Measurements from ENCODE around the gene SLC16A3.

Gene SLC16A3

DNA sequence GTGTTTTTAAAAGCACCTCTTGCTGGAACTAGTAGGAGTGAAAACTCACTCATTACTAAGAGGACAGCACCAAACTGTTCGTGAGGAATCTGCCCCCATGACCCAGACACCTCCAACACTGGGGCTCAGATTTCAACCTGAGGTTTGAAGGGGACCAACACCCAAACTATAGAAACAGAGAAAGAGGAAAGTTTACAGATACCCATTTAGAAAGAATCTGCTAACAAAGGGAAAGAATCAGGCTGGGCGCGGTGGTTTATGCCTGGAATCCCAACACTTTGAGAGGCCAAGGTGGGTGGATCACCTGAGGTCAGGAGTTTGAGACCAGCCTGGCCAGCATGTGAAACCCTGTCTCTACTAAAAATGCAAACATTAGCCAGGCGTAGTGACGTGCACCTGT is 48.1 kb downstream of the SLC16A3 start:
- no peak overlapping the region for H3K4me3 ChIP-seq (ENCODE audit: low read length)
- no peak for TF ChIP-seq ZNF274 (IDR thresholded peaks at IDR 0.05; ENCODE audit: low read depth, low read length)

DNA sequence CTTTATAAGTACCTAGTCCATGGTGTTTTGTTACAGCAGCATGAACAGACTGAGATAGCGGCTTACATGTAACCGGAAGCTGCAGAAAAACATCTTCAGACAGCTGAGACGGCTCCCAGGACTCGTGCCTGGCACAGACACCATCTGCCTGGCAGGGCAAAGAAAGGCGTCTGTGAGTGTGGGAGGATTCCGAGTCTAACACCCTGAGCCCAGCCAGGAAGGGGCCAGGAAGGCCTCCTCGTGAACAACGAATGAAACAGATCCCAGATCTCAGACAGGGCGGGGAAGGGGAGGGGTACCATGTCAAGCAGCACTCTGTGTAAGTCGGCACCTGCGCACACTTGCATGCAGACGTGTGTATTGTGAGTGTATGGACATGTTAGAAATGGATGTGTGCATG is 49.0 kb downstream of the SLC16A3 start:
- TF ChIP-seq ZNF274 (IDR thresholded peaks at IDR 0.05; ENCODE audit: low read depth, low read length), result no peak
- H3K4me3 ChIP-seq (ENCODE audit: low read length), result no peak overlapping the region

DNA sequence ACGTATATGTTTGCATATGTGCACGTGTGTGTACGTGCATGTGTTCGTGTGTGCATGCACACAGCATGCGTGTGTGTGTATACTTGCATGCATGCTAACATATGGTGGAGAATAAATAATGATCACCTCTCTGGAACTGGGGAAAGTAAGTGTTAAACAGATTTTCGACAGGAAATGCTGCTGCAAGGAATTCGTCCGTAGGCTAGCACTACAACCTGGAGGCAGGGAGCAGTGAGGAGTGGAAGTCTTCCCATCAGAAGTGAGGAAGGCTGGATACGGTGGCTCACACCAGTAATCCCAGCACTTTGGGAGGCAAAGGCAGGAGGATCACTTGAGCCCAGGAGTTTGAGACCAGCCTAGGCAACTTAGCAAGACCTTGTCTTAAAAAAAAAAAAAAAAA is 49.5 kb downstream of the SLC16A3 start:
- H3K4me3 ChIP-seq (ENCODE audit: low read length), result no peak overlapping the region
- no peak for TF ChIP-seq ZNF274 (IDR thresholded peaks at IDR 0.05; ENCODE audit: low read depth, low read length)

DNA sequence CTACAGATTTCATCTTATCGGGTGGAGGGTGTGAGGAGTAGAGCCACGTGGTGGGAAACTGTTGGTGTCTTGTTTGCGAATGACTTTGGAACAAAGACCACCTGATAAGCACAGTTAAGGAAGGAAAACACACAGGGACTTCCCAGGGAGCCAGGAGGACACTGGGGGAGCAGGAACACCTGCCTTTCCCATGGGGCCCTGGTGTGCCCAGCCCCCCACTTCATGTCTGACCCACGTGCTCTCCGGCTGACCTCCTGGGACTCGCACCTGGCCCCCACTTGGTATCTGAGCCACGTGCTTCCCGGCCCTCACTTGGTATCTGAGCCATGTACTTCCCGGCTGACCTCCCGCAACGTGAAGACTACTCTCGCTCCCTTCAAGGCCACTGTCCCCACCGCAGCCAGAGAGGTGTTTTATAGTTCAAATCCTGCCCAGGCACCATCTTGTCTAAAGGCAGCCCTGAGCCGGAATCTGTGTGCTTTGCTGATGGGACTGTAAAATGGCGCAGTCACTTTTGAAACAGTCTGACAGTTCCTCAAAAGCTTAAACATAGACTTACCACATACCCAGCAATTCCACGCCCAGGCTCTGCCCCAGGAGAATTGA is 50.0 kb downstream of the SLC16A3 start:
- TF ChIP-seq ZNF274 (IDR thresholded peaks at IDR 0.05; ENCODE audit: low read depth, low read length), result no peak

DNA sequence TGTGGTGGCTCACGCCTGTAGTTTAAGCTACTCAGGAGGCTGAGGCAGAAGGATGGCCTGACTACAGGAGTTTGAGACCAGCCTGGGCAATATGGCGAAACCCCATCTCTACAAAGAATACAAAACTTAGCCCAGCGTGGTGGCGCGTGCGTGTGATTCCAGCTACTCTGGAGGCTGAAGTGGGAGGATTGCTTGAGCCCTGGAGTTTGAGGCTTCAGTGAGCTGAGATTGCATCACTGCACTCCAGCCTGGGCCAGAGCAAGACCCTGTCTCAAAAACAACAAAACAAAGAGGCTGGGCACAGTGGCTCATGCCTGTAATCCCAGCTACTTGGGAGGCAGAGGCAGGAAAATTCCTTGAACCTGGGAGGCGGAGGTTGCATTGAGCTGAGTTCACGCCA is 51.7 kb downstream of the SLC16A3 start:
- TF ChIP-seq ZNF274 (IDR thresholded peaks at IDR 0.05; ENCODE audit: low read depth, low read length), result no peak
- H3K4me3 ChIP-seq (ENCODE audit: low read length), result no peak overlapping the region

More for the DNA sequence above, 50.0 kb downstream of the SLC16A3 start:
- no peak overlapping the region for H3K4me3 ChIP-seq (ENCODE audit: low read length)

DNA sequence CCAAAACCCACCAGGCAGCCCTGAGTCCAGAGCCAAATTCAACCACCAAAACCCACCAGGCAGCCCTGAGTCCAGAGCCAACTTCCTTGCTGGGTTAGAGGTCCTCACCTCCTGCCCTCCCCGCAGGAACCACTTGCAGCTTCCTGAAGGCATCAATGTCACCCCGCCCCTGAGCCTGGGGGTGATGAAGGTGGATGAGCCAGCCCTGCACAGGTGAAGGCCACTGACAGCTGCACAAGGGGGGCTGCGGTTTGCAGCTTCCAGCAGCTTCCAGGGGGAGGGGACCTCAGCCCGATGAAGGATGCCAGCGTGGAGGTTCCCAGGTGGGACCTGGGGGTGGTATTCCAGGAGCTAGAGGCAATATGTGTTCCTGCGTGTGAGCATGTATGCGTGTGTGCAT is 52.2 kb downstream of the SLC16A3 start:
- TF ChIP-seq ZNF274 (IDR thresholded peaks at IDR 0.05; ENCODE audit: low read depth, low read length), result no peak
- no peak overlapping the region for H3K4me3 ChIP-seq (ENCODE audit: low read length)

DNA sequence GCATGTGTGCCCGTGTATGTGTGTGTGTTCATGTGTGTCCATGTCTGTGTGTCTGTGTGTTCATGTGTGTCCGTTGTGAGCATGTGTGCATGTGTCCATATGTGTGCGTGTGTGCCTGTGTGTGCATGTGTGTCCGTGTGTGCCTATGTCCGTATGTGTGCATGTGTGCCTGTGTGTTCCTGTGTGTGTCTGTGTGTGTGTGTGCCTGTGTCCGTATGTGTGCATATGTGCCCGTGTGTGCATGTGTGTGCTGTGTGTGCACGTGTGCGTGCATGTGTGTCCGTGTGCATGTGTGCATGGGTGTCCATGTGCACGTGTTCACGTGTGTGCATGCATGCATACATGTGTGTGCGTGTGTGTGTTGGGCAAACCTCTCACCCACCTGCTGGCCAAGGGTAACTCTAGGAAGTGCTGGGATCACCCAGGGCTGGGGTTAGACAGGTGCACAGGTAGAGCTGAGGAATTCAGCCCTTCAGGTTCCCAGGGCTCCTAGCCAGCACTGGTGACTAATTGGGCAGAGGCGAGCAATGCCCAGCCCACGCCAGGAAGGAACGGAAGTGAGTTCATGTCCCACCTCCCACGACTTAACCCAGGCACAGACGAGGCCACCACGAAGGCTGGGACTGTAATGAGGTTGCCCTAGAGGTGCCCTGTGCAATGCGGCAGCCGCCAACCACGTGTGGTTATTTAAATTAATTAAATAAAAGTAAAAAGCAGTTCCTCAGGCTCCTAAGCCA is 52.8 kb downstream of the SLC16A3 start:
- no peak overlapping the region for H3K4me3 ChIP-seq (ENCODE audit: low read length)
- no peak for TF ChIP-seq ZNF274 (IDR thresholded peaks at IDR 0.05; ENCODE audit: low read depth, low read length)

GRCh38 chr17:82282239-82283207 is 53.7 kb downstream of the SLC16A3 start:
- no peak overlapping the region for H3K4me3 ChIP-seq (ENCODE audit: low read length)
- TF ChIP-seq ZNF274 (IDR thresholded peaks at IDR 0.05; ENCODE audit: low read depth, low read length), result no peak

DNA sequence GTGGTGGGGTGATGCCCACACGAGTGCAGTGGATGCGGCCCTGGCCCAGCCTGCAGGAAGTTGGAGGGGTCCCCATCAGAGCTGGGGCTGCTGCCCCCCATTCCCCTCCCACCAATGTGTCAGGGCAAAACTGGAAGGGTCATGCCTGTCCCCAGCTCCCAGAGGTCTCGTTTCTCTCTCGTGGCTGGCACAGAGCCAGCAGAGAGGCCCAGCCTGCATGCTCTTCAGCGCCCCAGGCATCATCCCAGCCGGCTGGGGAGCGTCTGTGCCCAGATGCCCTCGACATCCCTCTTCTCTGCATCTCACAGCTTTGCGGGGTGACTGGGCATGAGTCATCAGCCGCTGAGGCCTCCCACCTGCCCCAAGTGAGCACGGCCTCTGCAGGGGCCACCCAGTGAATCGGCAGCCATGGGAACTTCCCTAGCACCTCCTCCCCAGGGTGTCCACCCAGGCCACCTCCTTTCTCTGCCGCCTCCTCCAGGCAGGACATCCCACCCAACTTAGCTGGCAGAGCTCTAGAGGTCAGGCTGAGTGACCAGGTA is 54.4 kb downstream of the SLC16A3 start:
- no peak overlapping the region for H3K4me3 ChIP-seq (ENCODE audit: low read length)
- TF ChIP-seq ZNF274 (IDR thresholded peaks at IDR 0.05; ENCODE audit: low read depth, low read length), result no peak

DNA sequence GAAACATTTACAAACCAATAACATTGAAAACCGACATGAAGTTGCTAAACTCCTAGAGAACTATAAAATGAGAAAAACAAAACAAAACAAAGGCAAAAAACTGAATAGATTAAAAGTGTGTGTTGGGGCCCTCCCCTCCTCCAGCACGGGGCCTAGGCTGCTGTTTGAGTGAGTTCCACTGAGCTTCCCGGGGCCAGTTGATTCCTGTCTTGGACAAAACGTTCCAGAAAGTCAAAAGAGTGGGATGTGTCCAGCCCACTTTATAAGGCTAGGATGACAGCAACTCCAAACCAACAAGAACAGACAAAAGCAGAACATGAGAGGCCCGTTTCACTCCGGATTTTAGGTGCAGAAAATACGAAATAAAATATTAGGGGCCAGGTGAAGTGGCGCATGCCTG is 56.3 kb downstream of the SLC16A3 start:
- TF ChIP-seq ZNF274 (IDR thresholded peaks at IDR 0.05; ENCODE audit: low read depth, low read length), result no peak
- H3K4me3 ChIP-seq (ENCODE audit: low read length), result no peak overlapping the region

DNA sequence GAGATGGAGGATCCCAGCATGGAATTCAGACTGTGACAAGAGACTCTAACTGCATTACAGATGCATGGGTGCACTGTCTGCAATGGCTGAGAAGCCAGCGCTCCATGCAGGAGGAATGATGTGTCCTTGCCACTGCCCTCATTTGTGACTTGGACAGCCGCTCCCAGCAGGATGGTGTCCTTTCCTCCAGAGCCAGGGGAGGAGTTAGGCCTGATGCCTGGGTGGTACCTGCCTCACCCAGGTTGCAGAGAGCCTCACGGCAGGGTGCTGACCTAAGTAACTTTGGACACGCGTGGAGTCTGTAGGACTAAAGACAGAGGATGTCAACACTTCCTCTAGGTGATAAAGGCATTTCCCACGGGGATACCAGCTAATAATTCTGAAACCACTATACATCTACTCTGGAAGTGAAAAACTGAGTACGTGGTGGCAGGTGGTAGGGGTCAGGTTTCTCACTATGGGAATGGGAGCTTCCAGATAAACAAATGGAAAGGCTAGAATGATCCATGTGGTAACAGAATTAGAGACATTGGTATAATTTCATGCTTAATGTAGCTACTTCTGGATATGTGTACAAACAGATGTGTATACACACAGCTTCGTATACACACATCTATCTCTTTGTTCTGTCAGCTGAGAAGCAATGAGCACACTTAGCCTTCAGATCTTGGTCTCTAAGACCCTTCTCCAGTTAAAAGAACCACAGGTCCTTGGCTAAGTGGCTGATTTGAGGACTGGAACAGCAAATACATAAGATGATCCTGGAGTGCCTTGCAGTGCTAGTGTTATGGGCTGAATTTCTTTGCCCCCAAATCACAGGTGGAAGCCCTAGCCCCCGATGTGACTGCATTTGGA is 58.4 kb downstream of the SLC16A3 start:
- no peak overlapping the region for H3K4me3 ChIP-seq (ENCODE audit: low read length)
- TF ChIP-seq ZNF274 (IDR thresholded peaks at IDR 0.05; ENCODE audit: low read depth, low read length), result no peak

DNA sequence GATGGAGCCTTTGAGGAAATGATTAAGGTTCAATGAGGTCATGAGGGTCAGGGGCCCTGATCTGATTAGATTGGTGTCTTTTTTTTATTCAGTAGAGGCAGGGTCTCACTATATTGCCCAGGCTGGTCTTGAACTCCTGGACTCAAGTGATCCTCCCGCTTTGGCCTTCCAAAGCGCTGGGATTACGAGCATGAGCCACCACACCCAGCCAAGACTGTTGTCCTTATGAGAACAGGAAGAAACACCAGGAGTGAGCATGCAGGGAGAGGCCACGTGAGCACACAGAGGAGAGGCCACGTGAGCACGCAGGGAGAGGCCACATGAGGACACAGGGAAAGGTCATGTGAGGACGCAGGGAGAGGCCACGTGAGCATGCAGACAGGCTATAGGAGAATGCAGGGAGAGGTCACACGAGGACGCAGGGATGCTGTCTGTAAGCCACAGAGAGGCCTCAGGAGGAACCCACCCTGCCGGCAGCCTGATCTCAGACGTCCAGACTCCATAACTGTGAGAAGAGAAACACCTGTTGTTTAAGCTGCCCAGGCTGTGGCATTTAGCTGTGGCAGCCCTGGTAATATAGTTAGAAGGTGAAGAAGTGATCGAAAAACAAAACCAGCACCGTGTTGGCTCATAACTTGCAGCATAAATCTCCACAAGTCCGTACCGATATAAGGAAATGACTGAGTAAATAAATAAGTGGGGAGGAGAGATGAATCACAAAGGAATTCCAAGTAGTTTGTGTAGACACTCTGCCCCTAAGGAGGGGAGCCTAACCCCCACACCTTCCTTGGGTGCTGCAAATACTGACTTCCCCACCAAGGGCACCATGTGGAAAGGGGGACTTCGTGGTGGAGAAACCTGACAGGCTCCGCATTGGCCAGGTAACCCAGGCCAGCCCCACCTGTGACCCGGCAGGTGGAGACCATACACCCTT is 59.3 kb downstream of the SLC16A3 start:
- H3K4me3 ChIP-seq (ENCODE audit: low read length), result no peak overlapping the region
- TF ChIP-seq ZNF274 (IDR thresholded peaks at IDR 0.05; ENCODE audit: low read depth, low read length), result no peak

Data from GM08714 (cell line).